ENCODE measurements around the gene BACE1. TPM values are rescaled to one million over a fixed set of nuclear protein-coding genes. Genes with fewer than 3 reads are reported as not detected.

Gene BACE1
- total and polyA plus RNA-seq, 3 donors from 2014 or later: 24.7 to 50.4 (median 32.5) TPM

- intact Hi-C loops (cut with DNase I; ENCODE audit: low total_unique reads): no loop called here
- Histone ChIP-seq H3K27ac (no peak overlapping the region), H3K27me3 (no peaks in the 10 kb centered on the region), H3K9me3 (no peaks in the 10 kb centered on the region), H3K4me1 (no peaks in the 10 kb centered on the region), H3K4me3 (no peak overlapping the region), H3K36me3 (ENCODE audit: low read depth, missing control alignments) (no peaks in the 10 kb centered on the region)
- TF ChIP-seq CTCF (IDR thresholded peaks at IDR 0.05) (no peak), POLR2A (IDR thresholded peaks at IDR 0.05) (no peak)
- WGBS, 2 donors: 87% methylated on average over 4 of the region's 4 CpGs
- no peak for DNase-seq
Observed at GRCh38 chr11:117249571-117249970, 66.5 kb downstream of the BACE1 start.

GRCh38 chr11:117248341-117248740 is 67.7 kb downstream of the BACE1 start:
- Histone ChIP-seq H3K9me3 (no peaks in the 10 kb centered on the region), H3K36me3 (ENCODE audit: low read depth, missing control alignments) (no peaks in the 10 kb centered on the region), H3K4me1 (no peaks in the 10 kb centered on the region), H3K27me3 (no peaks in the 10 kb centered on the region), H3K27ac (no peak overlapping the region), H3K4me3 (no peak overlapping the region)
- no peak for DNase-seq
- intact Hi-C loops (cut with DNase I; ENCODE audit: low total_unique reads): no loop called here
- TF ChIP-seq POLR2A (IDR thresholded peaks at IDR 0.05): no peak
- TF ChIP-seq CTCF (IDR thresholded peaks at IDR 0.05): no peak
- WGBS, 2 donors: 89 to 92% methylated on average over 4 of the region's 4 CpGs

GRCh38 chr11:117239295-117239694 is 76.8 kb downstream of the BACE1 start:
- Histone ChIP-seq H3K27ac (no peak overlapping the region), H3K36me3 (ENCODE audit: low read depth, missing control alignments) (no peaks in the 10 kb centered on the region), H3K4me1 (no peaks in the 10 kb centered on the region), H3K27me3 (no peaks in the 10 kb centered on the region), H3K4me3 (no peak overlapping the region), H3K9me3 (no peaks in the 10 kb centered on the region)
- no peak for DNase-seq
- intact Hi-C loops (cut with DNase I; ENCODE audit: low total_unique reads): no loop called here
- WGBS, 2 donors: 78 to 89% methylated on average over 6 of the region's 6 CpGs
- TF ChIP-seq POLR2A (IDR thresholded peaks at IDR 0.05) (no peak), CTCF (IDR thresholded peaks at IDR 0.05) (no peak)

- WGBS, 2 donors: 92 to 95% methylated on average over 5 of the region's 5 CpGs
- DNase-seq: no peak
- Histone ChIP-seq H3K36me3 (ENCODE audit: low read depth, missing control alignments) (no peaks in the 10 kb centered on the region), H3K27ac (no peak overlapping the region), H3K4me3 (no peak overlapping the region), H3K27me3 (no peaks in the 10 kb centered on the region), H3K4me1 (peaks cover 10% of the 10 kb centered on the region), H3K9me3 (no peaks in the 10 kb centered on the region)
- intact Hi-C loops (cut with DNase I; ENCODE audit: low total_unique reads): no loop called here
- TF ChIP-seq CTCF (IDR thresholded peaks at IDR 0.05) (no peak), POLR2A (IDR thresholded peaks at IDR 0.05) (no peak)
Observed at GRCh38 chr11:117238221-117238620, 77.8 kb downstream of the BACE1 start.

Small RNA genes lying within 50 kb of the gene (small RNA-seq; reads per million reads assigned to genes)
- gene RF00564: 0 reads per million in 2 donors

Other genes with a start within 250 kb of the BACE1 start
- gene SIK3, start 217.8 kb downstream of the BACE1 start, total RNA-seq: 100 to 1,000 TPM; 123 to 125 TPM
- gene SIK3, start 217.8 kb downstream of the BACE1 start, polyA plus RNA-seq (ENCODE audit: insufficient read depth, low read depth, low replicate concordance): 112 TPM
- gene PAFAH1B2, start 172.0 kb downstream of the BACE1 start, total RNA-seq: 100 to 1,000 TPM; 150 to 156 TPM
- gene PAFAH1B2, start 172.0 kb downstream of the BACE1 start, polyA plus RNA-seq (ENCODE audit: insufficient read depth, low read depth, low replicate concordance): 66.5 TPM
- 100 to 1,000 TPM in 1 of 2 donors, 10 to 100 TPM in 1; 93.8 to 129 TPM for gene SIDT2, start 137.5 kb downstream of the BACE1 start, total RNA-seq
- gene SIDT2, start 137.5 kb downstream of the BACE1 start, polyA plus RNA-seq (ENCODE audit: insufficient read depth, low read depth, low replicate concordance): 69.5 TPM
- gene TAGLN, start 116.9 kb downstream of the BACE1 start, total RNA-seq: 100 to 1,000 TPM; 167 to 187 TPM
- 800 TPM for gene TAGLN, start 116.9 kb downstream of the BACE1 start, polyA plus RNA-seq (ENCODE audit: insufficient read depth, low read depth, low replicate concordance)
- 10 to 100 TPM; 57.7 to 66.5 TPM for gene PCSK7, start 84.2 kb downstream of the BACE1 start, total RNA-seq
- gene PCSK7, start 84.2 kb downstream of the BACE1 start, polyA plus RNA-seq (ENCODE audit: insufficient read depth, low read depth, low replicate concordance): 52.0 TPM
- gene RNF214, start 83.6 kb downstream of the BACE1 start, total RNA-seq: 10 to 100 TPM; 37.8 to 48.9 TPM
- gene RNF214, start 83.6 kb downstream of the BACE1 start, polyA plus RNA-seq (ENCODE audit: insufficient read depth, low read depth, low replicate concordance): 44.9 TPM
- 10 to 100 TPM; 13.8 to 17.9 TPM for gene BACE1-AS, start 24.9 kb downstream of the BACE1 start, total RNA-seq
- 11.2 TPM for gene BACE1-AS, start 24.9 kb downstream of the BACE1 start, polyA plus RNA-seq (ENCODE audit: insufficient read depth, low read depth, low replicate concordance)
- gene CEP164, start 11.6 kb upstream of the BACE1 start, total RNA-seq: 100 to 1,000 TPM in 1 of 2 donors, 10 to 100 TPM in 1; 83.3 to 157 TPM
- gene CEP164, start 11.6 kb upstream of the BACE1 start, polyA plus RNA-seq (ENCODE audit: insufficient read depth, low read depth, low replicate concordance): 111 TPM

Measured in testis (tissue), 3 donors.